Endothelial cell of umbilical vein (primary cell): ENCODE results near the gene TIMM8A. TPM values are rescaled to one million over a fixed set of nuclear protein-coding genes. Genes with fewer than 3 reads are reported as not detected.

Experiments
- BruUV-seq: library from RNA; stranded (reverse); fragments of 400-500 nt; replicated peaks from 2 replicates; lab custom pipeline; 2021; lab: Mats Ljungman, UMichigan
- CTCF ChIA-PET: fragments of 300-600, 350-600 bp; sonication (Branson Sonifier 250); formaldehyde crosslinking; loops from one replicate; lab custom pipeline; 2021; ENCODE audit warnings: antibody characterized with exemption, inconsistent platforms; lab: Charles Lee
- POLR2A ChIA-PET: fragments of 300-600, 350-600 bp; sonication (Branson Sonifier 250); formaldehyde crosslinking; loops from one replicate; lab custom pipeline; 2021; ENCODE audit warnings: antibody characterized with exemption, inconsistent platforms; lab: Charles Lee
- DNase-seq: peaks from one replicate; pipeline ENCODE4 v3.0.0-alpha.2; 2011; ENCODE audit warnings: low read depth, low spot score
- FAIRE-seq: peaks from 2 replicates; lab custom pipeline; 2011; peaks lifted over from hg19 to GRCh38; lab: Jason Lieb, UNC
- H2AFZ ChIP-seq: 2 replicates; pipeline ENCODE4 v1.6.0; 2012; ENCODE audit warnings: low read depth, low read length, control low read depth, inconsistent platforms
- H3K27ac ChIP-seq: 2 replicates; pipeline ENCODE4 v1.5.1; 2011; ENCODE audit warnings: low read depth, mild to moderate bottlenecking, control low read depth, low read length, moderate library complexity; ENCODE audit not compliant: insufficient read depth
- H3K27me3 ChIP-seq, 2 experiments: 2 replicates each; pipeline versions ENCODE4 v1.6.0 to v1.6.1; 2011; ENCODE audit warnings: low read length in 2 of 2, mixed read lengths in 1 of 2; ENCODE audit not compliant: control insufficient read depth in 2 of 2, insufficient read depth in 2 of 2
- H3K36me3 ChIP-seq, 2 experiments: 2 replicates in 1 of 2; 3 replicates in 1 of 2; pipeline ENCODE4 v1.5.1; 2011; ENCODE audit warnings: low read length in 2 of 2, mild to moderate bottlenecking in 1 of 2, moderate library complexity in 1 of 2; ENCODE audit not compliant: control insufficient read depth in 2 of 2, insufficient read depth in 2 of 2; ENCODE audit errors: extremely low read depth in 1 of 2
- H3K4me1 ChIP-seq: 3 replicates; pipeline ENCODE4 v1.5.1; 2011; ENCODE audit warnings: mild to moderate bottlenecking, low read length; ENCODE audit not compliant: control insufficient read depth, insufficient read depth; ENCODE audit errors: extremely low read depth
- H3K4me2 ChIP-seq: 2 replicates; pipeline ENCODE4 v1.6.1; 2011; ENCODE audit warnings: low read length, control low read depth, mixed read lengths; ENCODE audit not compliant: insufficient read depth
- H3K4me3 ChIP-seq, 3 experiments: fragments of 200-600 bp in 1 of 3; sonication (generic), shearing (Covaris generic) in 1 of 3; replicated peaks in 1 of 3; 2 replicates each; pipeline ENCODE4 v1.5.1; 2011 to 2016; ENCODE audit warnings: control low read depth in 3 of 3, low read length in 3 of 3, mild to moderate bottlenecking in 2 of 3, inconsistent platforms in 1 of 3, low read depth in 1 of 3, moderate library complexity in 1 of 3; ENCODE audit not compliant: insufficient read depth in 1 of 3
- H3K79me2 ChIP-seq: 2 replicates; pipeline ENCODE4 v1.6.0; 2012; ENCODE audit warnings: low read length, inconsistent platforms; ENCODE audit not compliant: control insufficient read depth, insufficient read depth
- H3K9ac ChIP-seq: replicated peaks from 2 replicates; pipeline ENCODE3; 2011; ENCODE audit warnings: low read length, control low read depth; ENCODE audit not compliant: insufficient read depth; ENCODE audit errors: extremely low read depth
- H3K9me1 ChIP-seq: replicated peaks from 3 replicates; pipeline ENCODE4 v1.6.0; 2011; ENCODE audit warnings: mild to moderate bottlenecking, low read length; ENCODE audit not compliant: control insufficient read depth, insufficient read depth; ENCODE audit errors: extremely low read depth
- H3K9me3 ChIP-seq: replicated peaks from 2 replicates; pipeline ENCODE4 v1.5.1; 2012; ENCODE audit warnings: low read length, inconsistent platforms; ENCODE audit not compliant: control insufficient read depth, insufficient read depth
- H4K20me1 ChIP-seq: replicated peaks from 2 replicates; pipeline ENCODE3; 2011; ENCODE audit warnings: mild to moderate bottlenecking, low read length; ENCODE audit not compliant: control insufficient read depth, insufficient read depth; ENCODE audit errors: extremely low read depth
- EZH2 ChIP-seq: IDR thresholded peaks from 2 replicates; pipeline ENCODE4 v1.6.1; 2012; ENCODE audit warnings: borderline replicate concordance, low read depth, mild to moderate bottlenecking, moderate library complexity, low read length, inconsistent platforms; ENCODE audit not compliant: severe bottlenecking
- FOS ChIP-seq: IDR thresholded peaks from 2 replicates; pipeline ENCODE4 v1.6.1; 2011; ENCODE audit warnings: mild to moderate bottlenecking, low read length, moderate library complexity, borderline replicate concordance; ENCODE audit not compliant: insufficient read depth
- GATA2 ChIP-seq: IDR thresholded peaks from 2 replicates; pipeline ENCODE4 v1.7.0; 2011; ENCODE audit warnings: low read depth, mild to moderate bottlenecking, moderate library complexity, mixed read lengths, low read length; ENCODE audit not compliant: insufficient read length, insufficient read depth
- JUN ChIP-seq: IDR thresholded peaks from 2 replicates; pipeline ENCODE4 v1.6.1; 2011; ENCODE audit warnings: borderline replicate concordance, low read depth; ENCODE audit not compliant: insufficient read length, insufficient read depth
- MYC ChIP-seq: IDR thresholded peaks from one replicate; pipeline ENCODE4 v1.6.1; 2011; ENCODE audit warnings: mild to moderate bottlenecking, low read depth, low read length
- POLR2A ChIP-seq: IDR thresholded peaks from 2 replicates; pipeline ENCODE4 v1.6.1; 2012; ENCODE audit warnings: low read depth, mild to moderate bottlenecking, control low read depth, low read length
- POLR2AphosphoS5 ChIP-seq: IDR thresholded peaks from 2 replicates; pipeline ENCODE4 v1.6.1; 2012; ENCODE audit warnings: low read depth, mild to moderate bottlenecking, control low read depth, low read length, moderate library complexity; ENCODE audit not compliant: insufficient read depth
- dilution Hi-C: fragments of 300-500 bp; cut with MboI; formaldehyde crosslinking; loops from one replicate; pipeline ENCODE4 v1.15.0; 2019; ENCODE audit warnings: low sequenced_read_pairs; ENCODE audit not compliant: extremely low pct_ligation_motif_present
- intact Hi-C: fragments of 100-400 bp; cut with micrococcal nuclease; formaldehyde crosslinking; loops from one replicate; pipeline ENCODE4 v1.10.0; 2022
- polyA plus RNA-seq, 4 experiments: library from polyadenylated mRNA; depleted of rRNA in 3 of 4; stranded (reverse) in 3 of 4; unstranded in 1 of 4; fragments of >200 nt; gene quantifications; 2 replicates each; pipeline versions ENCODE4 v1.2.1 to v1.2.3, GENCODE V29; 2011 to 2012; ENCODE audit warnings: missing spikeins in 1 of 4
- total RNA-seq: library from RNA; stranded (reverse); gene quantifications from 2 replicates; pipeline ENCODE4 v1.2.3, GENCODE V29; 2021
- TF ChIP-seq, protein P1 (sequence below), 2 donors: IDR thresholded peaks; 1 replicate in 1 of 2; 2 replicates in 1 of 2; pipeline ENCODE4 v1.5.1; 2011; ENCODE audit warnings: low read length in 2 of 2, mild to moderate bottlenecking in 2 of 2, moderate library complexity in 2 of 2, control low read depth in 1 of 2, inconsistent platforms in 1 of 2, low read depth in 1 of 2; ENCODE audit not compliant: insufficient read depth in 1 of 2; ENCODE audit errors: extremely low read depth in 1 of 2
- TF ChIP-seq, protein P2 (sequence below): IDR thresholded peaks from 2 replicates; pipeline ENCODE4 v1.6.1; 2011; ENCODE audit not compliant: insufficient read depth, insufficient read length

Gene TIMM8A
- total and polyA plus RNA-seq, 2 donors (not counting 3 experiments of a cell fraction or from before 2014, with no cell fraction given), result 10.9 to 17.5 TPM

DNA sequence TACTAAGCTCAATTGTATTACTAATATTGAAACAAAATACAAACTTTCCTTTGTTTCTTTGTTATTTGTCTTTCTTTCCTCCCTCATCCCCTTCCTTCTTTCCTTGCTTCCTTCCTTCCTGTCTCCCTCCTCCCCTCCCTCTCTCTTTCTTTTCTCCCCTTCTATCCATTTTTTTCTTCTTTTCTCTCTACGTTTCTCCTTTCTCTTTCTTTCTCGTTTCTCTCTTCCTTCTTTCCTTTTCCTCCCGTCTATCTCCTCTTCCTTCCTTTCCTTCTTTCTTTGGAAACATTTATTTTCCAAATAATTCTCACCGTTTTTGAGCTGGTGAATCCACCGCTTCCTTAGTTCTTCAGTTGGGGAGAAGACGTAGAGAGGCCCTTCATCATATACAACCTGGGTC is 21.1 kb upstream of the TIMM8A start:
- H3K27ac ChIP-seq, result no peak overlapping the region
- no peak overlapping the region for H3K4me3 ChIP-seq
- no peaks in the 10 kb centered on the region for H3K27me3 ChIP-seq
- H3K9me3 ChIP-seq, result no peaks in the 10 kb centered on the region
- ChIA-PET POLR2A (no interaction called here), CTCF (no interaction called here)
- H3K4me1 ChIP-seq, result no peaks in the 10 kb centered on the region
- intact Hi-C loops (no loop called here), dilution Hi-C loops (no loop called here)
- H3K79me2 ChIP-seq, result no peaks in the 10 kb centered on the region
- no peaks in the 10 kb centered on the region for H4K20me1 ChIP-seq
- no peak for DNase-seq
- H3K4me2 ChIP-seq, result no peak overlapping the region
- BruUV-seq, result no TSS peak
- H3K9ac ChIP-seq, result no peak overlapping the region
- H3K9me1 ChIP-seq, result no peaks in the 10 kb centered on the region
- no peak for FAIRE-seq
- TF ChIP-seq EZH2 (no peak), POLR2AphosphoS5 (no peak), MYC (no peak), POLR2A (no peak), JUN (no peak), FOS (no peak), GATA2 (no peak)
- TF ChIP-seq, protein P1, sequence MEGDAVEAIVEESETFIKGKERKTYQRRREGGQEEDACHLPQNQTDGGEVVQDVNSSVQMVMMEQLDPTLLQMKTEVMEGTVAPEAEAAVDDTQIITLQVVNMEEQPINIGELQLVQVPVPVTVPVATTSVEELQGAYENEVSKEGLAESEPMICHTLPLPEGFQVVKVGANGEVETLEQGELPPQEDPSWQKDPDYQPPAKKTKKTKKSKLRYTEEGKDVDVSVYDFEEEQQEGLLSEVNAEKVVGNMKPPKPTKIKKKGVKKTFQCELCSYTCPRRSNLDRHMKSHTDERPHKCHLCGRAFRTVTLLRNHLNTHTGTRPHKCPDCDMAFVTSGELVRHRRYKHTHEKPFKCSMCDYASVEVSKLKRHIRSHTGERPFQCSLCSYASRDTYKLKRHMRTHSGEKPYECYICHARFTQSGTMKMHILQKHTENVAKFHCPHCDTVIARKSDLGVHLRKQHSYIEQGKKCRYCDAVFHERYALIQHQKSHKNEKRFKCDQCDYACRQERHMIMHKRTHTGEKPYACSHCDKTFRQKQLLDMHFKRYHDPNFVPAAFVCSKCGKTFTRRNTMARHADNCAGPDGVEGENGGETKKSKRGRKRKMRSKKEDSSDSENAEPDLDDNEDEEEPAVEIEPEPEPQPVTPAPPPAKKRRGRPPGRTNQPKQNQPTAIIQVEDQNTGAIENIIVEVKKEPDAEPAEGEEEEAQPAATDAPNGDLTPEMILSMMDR (IDR thresholded peaks at IDR 0.05; ENCODE audit: extremely low read depth in 1 of 2, insufficient read depth in 1 of 2, low read depth in 1 of 2, low read length in 2 of 2), result no peak
- TF ChIP-seq, protein P2, sequence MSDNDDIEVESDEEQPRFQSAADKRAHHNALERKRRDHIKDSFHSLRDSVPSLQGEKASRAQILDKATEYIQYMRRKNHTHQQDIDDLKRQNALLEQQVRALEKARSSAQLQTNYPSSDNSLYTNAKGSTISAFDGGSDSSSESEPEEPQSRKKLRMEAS, result no peak
- H2AFZ ChIP-seq, result no peak overlapping the region
- no peaks in the 10 kb centered on the region for H3K36me3 ChIP-seq
